NT2/D1 (cell line): ENCODE results near the gene CELF2.

Experiments used
- DNase-seq: peaks from one replicate; pipeline ENCODE4 v3.0.0-alpha.2; 2011; ENCODE audit warnings: low read depth, low spot score
- H3K27me3 ChIP-seq: 2 replicates; pipeline ENCODE4 v1.6.0; 2011; ENCODE audit warnings: mild to moderate bottlenecking; ENCODE audit not compliant: insufficient read length, insufficient read depth
- H3K36me3 ChIP-seq: 2 replicates; pipeline ENCODE4 v1.6.1; 2011; ENCODE audit warnings: mild to moderate bottlenecking, low read length, mixed read lengths; ENCODE audit not compliant: insufficient read depth, insufficient read length
- H3K4me1 ChIP-seq: 2 replicates; pipeline ENCODE4 v1.5.1; 2011; ENCODE audit not compliant: insufficient read depth, insufficient read length
- H3K4me3 ChIP-seq: 2 replicates; pipeline ENCODE4 v1.5.1; 2011; ENCODE audit warnings: low read depth; ENCODE audit not compliant: insufficient read length
- H3K9ac ChIP-seq: 2 replicates; pipeline ENCODE4 v1.6.0; 2011; ENCODE audit warnings: low read depth; ENCODE audit not compliant: insufficient read length
- H3K9me3 ChIP-seq: 2 replicates; pipeline ENCODE4 v1.5.1; 2011; ENCODE audit warnings: mild to moderate bottlenecking, low read length; ENCODE audit not compliant: insufficient read depth
- SUZ12 ChIP-seq: IDR thresholded peaks from 2 replicates; pipeline ENCODE4 v1.6.1; 2011; ENCODE audit not compliant: insufficient read length, insufficient read depth; ENCODE audit errors: extremely low read depth
- YY1 ChIP-seq: IDR thresholded peaks from 2 replicates; pipeline ENCODE4 v1.6.1; 2011; ENCODE audit not compliant: insufficient read length, insufficient read depth
- ZNF274 ChIP-seq: IDR thresholded peaks from 2 replicates; pipeline ENCODE4 v1.6.1; 2011; ENCODE audit warnings: mild to moderate bottlenecking, low read depth, low read length

CELF2 gene

DNA sequence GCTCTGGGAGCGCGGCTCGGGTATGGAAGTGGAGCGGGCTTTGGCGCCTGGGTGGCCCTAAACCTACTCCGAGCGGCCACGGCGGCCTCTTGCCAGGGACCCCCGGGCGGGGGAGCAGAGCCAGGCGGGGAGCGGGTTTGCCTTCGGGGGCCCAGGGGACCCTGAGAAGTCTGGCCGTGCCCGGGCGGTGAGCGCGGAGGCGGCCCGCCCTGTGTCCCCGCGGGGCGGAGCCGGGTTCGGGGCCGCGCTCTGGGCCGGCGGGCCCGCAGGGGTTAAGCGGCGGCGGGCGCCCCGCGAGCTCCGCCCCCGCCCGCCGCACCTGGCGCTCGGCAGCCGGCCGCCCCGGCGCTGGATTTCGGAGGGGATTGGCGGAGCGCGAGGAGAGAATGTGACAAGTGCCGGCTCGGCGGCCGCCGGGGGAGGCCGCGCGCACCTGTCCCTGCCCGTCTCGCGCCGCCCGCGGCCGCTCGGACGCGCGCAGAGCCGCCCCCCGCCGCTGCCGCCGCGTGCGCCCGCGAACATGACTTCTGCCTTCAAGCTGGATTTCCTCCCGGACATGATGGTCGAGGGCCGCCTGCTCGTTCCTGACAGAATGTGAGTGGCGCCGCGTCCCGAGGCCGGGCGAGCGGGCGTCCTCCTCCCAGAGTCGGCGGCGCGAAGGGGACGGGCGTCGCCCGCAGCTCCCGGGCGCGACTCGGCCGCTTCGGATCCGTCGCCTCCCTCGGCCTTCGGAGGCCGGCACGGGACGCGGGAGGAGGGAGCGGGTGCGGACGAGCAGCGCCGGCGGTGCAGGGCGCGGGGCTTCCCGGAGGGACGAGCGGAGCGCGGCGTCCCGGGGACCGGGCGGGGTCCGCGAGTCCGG lies at the start of gene CELF2:
TSS of gene CELF2 (plus strand) at position 303 of the 862 bp plus-strand sequence. CDS start at position 521, 218 bp downstream.
- no peaks in the 10 kb centered on the region for H3K36me3 ChIP-seq
- H3K27me3 ChIP-seq = peaks cover 36% of the 10 kb centered on the region
- no peak for TF ChIP-seq SUZ12
- no peak for TF ChIP-seq YY1
- TF ChIP-seq ZNF274 = no peak
- DNase-seq = peak; percentile 38
- peaks cover 2% of the 10 kb centered on the region for H3K4me1 ChIP-seq
- H3K4me3 ChIP-seq = peak within 1 kb of the TSS; percentile 66
- no peaks in the 10 kb centered on the region for H3K9me3 ChIP-seq
- peak within 1 kb of the TSS; percentile 77 for H3K9ac ChIP-seq

DNA sequence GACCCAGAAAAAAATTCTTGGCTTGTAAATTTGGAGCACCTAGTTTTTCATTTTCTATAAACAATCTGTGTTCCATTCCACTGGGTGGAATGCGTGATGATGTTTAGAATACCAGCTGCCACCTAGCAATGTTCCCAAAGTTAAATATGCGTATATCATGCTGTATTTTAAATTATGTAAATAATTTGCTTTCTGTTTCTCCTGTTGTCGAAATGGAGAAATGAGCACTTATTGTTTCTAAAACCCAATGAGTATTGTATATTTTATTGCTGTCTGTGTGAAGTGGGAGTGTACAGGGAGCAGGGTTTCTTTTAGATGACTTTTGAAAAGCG lies 49.4 kb upstream of the CELF2 start:
- Histone ChIP-seq H3K36me3 (no peaks in the 10 kb centered on the region), H3K27me3 (no peaks in the 10 kb centered on the region), H3K4me1 (no peaks in the 10 kb centered on the region), H3K9ac (no peak overlapping the region), H3K9me3 (no peaks in the 10 kb centered on the region), H3K4me3 (no peak overlapping the region)
- DNase-seq = no peak
- no peak for TF ChIP-seq YY1
- TF ChIP-seq ZNF274 = no peak
- TF ChIP-seq SUZ12 = no peak

DNA sequence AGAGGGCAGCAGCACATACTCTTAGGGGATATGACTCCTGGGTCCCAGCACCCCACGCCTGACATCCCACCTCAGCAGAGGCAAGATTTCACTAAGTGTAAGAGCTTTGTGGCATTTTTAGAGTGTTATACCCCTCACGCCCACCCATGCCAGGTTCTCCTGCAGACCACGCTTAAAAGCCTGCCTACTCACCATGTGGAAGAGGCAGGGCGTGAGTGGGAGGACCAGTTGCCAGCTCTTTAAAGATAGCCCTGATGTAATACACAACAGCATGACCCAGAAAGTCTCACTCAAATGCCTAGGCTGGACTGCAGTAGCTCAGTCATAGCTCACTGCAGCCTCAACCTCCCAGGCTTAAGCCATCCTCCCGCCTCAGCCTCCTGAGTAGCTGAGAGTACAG lies 44.4 kb upstream of the CELF2 start:
- no peak for TF ChIP-seq YY1
- no peak for TF ChIP-seq ZNF274
- TF ChIP-seq SUZ12 = no peak
- DNase-seq = no peak
- Histone ChIP-seq H3K4me3 (no peak overlapping the region), H3K27me3 (no peaks in the 10 kb centered on the region), H3K4me1 (no peaks in the 10 kb centered on the region), H3K36me3 (no peaks in the 10 kb centered on the region), H3K9ac (no peak overlapping the region), H3K9me3 (no peaks in the 10 kb centered on the region)

DNA sequence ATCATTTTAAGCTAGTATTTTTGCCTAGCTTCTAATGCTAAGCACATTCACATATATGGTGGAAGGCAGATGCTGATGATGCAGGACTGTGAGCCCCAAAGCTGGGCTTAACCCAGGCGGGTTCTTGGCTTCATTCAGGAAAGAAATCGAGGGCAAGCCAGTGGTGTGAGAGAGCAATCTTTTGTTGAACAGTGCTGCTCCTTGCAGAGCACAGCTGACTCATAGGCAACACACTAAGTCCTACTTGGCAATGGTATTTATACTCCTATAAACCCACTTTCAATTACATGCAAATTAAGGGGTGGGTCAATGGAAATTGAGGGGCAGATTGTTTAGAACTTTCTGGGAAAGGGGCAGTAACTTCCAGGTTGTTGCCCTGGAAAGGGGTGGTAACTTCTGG lies 42.0 kb upstream of the CELF2 start:
- TF ChIP-seq SUZ12 (no peak), YY1 (no peak), ZNF274 (no peak)
- no peak for DNase-seq
- no peaks in the 10 kb centered on the region for H3K36me3 ChIP-seq
- no peaks in the 10 kb centered on the region for H3K9me3 ChIP-seq
- no peaks in the 10 kb centered on the region for H3K4me1 ChIP-seq
- H3K4me3 ChIP-seq = no peak overlapping the region
- no peak overlapping the region for H3K9ac ChIP-seq
- H3K27me3 ChIP-seq = no peaks in the 10 kb centered on the region

DNA sequence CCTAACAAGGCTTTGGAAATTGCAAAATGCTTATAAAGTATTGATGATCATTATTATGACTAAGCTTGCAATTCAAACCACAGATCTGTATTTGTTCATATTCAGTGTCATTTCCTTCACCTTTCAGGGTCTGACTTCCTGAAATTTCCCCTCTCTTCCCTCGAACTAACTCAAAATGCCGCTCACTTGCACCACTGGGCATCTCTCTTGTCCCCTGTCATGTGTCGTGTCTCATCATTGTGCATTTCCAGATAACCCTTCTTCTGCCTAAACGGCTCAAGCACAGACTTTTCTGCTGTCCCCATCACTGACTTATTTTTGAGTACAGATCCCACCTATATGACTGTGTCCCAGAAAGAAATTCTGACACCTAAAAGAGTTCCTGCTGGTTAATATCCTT lies 41.0 kb upstream of the CELF2 start:
- DNase-seq = no peak
- H3K4me1 ChIP-seq = no peaks in the 10 kb centered on the region
- no peaks in the 10 kb centered on the region for H3K9me3 ChIP-seq
- H3K27me3 ChIP-seq = no peaks in the 10 kb centered on the region
- no peaks in the 10 kb centered on the region for H3K36me3 ChIP-seq
- H3K4me3 ChIP-seq = no peak overlapping the region
- no peak for TF ChIP-seq ZNF274
- no peak for TF ChIP-seq YY1
- TF ChIP-seq SUZ12 = no peak
- no peak overlapping the region for H3K9ac ChIP-seq

DNA sequence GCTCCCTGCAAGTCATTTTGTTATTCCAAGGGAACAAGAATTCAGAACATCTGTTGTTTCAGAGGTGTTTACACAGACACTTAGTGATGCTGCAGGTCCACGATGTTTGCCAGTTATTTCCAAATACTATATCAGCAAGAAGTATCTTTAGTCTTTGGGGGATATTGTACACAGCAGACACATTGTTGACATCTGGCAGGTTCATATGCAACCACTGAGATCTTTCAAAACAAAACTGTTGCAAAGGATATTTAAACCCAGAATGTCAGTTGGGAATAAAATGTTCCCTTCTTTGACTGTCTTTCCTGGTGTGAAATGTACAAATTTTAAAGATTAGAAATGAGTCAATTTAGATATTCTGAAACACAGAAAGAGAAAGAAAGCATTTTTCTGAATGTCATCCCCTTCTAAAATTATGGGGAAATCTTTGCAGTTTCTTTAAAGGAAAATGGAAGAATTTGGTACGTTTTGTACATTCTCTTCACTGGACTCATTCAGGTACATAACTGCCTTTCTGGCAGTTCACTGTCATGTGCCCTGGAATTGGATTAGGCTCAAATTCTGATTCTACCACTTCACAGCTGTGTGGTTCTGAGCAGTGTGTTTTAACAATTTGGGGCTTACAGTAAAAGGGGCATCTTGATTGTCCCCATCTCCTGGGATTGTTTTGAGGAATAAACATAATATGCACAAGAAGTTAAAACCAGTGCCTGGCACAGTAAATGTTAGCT lies 40.3 kb upstream of the CELF2 start:
- no peak for TF ChIP-seq SUZ12
- TF ChIP-seq YY1 = no peak
- no peak for TF ChIP-seq ZNF274
- H3K4me1 ChIP-seq = no peaks in the 10 kb centered on the region
- no peak overlapping the region for H3K9ac ChIP-seq
- H3K36me3 ChIP-seq = no peaks in the 10 kb centered on the region
- DNase-seq = no peak
- no peaks in the 10 kb centered on the region for H3K9me3 ChIP-seq
- no peaks in the 10 kb centered on the region for H3K27me3 ChIP-seq
- H3K4me3 ChIP-seq = no peak overlapping the region

DNA sequence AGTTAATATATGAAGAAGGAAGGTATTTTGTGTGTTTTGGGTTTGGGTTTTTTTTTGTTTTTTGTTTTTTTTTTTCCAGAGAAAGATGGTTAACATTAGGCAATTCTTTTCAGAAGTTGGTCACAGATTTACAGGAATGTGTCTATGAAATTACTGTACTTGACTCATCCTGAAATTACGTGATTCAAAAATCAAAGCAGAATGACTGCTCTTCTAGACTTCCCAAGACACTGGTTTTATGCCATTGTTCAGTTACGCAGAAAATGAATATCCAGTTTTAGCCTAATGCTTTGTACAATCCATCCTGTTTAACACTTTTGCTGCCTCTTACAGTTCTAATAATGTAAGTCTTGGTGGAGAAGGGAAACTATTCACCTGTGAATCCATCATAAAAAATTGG lies 39.7 kb upstream of the CELF2 start:
- DNase-seq = no peak
- Histone ChIP-seq H3K4me1 (no peaks in the 10 kb centered on the region), H3K27me3 (no peaks in the 10 kb centered on the region), H3K36me3 (no peaks in the 10 kb centered on the region), H3K9me3 (no peaks in the 10 kb centered on the region), H3K9ac (no peak overlapping the region), H3K4me3 (no peak overlapping the region)
- TF ChIP-seq SUZ12 (no peak), YY1 (no peak), ZNF274 (no peak)

DNA sequence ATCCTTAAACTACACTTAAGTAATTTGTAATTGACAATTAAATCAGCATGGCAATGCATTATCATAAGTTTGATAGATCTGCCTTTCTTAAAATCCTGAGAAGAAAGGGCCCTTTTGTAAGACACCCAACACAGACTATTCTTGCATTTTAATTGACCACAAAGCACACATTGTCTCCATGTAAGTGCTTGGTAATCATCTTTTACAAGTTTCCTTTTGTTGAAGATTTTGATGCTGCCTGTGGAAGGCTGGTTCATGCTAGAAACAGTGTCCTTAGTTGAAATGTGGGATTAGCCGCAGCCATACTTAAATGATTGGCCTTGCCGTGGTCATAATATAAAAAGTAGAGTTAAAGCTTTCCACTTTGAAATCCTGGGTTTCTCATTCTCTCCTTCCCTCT lies 32.3 kb upstream of the CELF2 start:
- Histone ChIP-seq H3K9ac (no peak overlapping the region), H3K4me1 (no peaks in the 10 kb centered on the region), H3K27me3 (no peaks in the 10 kb centered on the region), H3K4me3 (no peak overlapping the region), H3K36me3 (no peaks in the 10 kb centered on the region), H3K9me3 (no peaks in the 10 kb centered on the region)
- DNase-seq = no peak
- no peak for TF ChIP-seq ZNF274
- no peak for TF ChIP-seq YY1
- TF ChIP-seq SUZ12 = no peak
